ENCODE measurements around the gene CCL5.
A peak's percentile ranks its signal among the peaks of the same experiment; 100 is the strongest.

DNA sequence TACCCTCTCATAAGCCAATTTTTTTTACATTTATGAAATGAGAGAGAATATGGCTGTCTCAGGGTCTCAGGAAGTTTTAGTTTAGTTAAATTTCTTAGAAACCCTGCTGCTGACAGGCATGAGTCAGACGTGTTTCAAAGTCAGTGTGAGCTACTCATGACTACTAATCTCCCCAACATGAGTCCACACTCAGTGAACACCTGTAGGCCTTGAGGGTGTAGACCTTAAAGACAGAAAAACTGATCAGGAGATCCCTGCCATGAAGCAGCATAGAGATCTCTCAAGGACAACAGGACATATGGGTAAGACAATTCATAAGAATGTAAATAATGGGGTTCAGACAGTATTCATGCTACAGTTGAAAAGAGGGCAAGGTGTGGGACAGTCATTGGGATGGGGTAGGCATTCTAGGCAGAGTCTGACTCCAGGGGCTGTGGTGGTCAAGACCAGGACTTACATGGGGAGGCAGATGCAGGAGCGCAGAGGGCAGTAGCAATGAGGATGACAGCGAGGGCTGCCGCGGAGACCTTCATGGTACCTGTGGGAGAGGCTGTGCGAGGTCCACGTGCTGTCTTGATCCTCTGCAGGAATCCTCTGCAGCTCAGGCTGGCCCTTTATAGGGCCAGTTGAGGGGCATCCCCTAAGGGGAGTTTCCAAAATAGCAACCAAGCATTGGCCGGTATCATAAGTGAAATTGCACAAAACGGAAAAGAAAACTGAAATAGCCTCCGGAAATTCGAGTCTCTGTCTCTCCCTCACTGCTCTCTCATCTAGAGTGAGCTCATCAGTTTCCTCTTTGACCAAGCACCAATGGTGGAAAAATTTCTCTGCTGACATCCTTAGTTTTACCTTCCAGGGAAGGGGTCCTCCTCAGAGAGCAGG lies at the start of gene CCL5:
- TF ChIP-seq EP300 (IDR thresholded peaks at IDR 0.05) (no peak), POLR2A (IDR thresholded peaks at IDR 0.05) (peak in 1 of 4 donors; percentile 56), CTCF (IDR thresholded peaks at IDR 0.05) (no peak), POLR2AphosphoS5 (IDR thresholded peaks at IDR 0.05) (peak; percentile 6 to 29)
